ENCODE results near the gene BFSP2.

GRCh38 chr3:133369068-133369440 lies 30.8 kb upstream of the BFSP2 start:
- TF ChIP-seq, protein P1, sequence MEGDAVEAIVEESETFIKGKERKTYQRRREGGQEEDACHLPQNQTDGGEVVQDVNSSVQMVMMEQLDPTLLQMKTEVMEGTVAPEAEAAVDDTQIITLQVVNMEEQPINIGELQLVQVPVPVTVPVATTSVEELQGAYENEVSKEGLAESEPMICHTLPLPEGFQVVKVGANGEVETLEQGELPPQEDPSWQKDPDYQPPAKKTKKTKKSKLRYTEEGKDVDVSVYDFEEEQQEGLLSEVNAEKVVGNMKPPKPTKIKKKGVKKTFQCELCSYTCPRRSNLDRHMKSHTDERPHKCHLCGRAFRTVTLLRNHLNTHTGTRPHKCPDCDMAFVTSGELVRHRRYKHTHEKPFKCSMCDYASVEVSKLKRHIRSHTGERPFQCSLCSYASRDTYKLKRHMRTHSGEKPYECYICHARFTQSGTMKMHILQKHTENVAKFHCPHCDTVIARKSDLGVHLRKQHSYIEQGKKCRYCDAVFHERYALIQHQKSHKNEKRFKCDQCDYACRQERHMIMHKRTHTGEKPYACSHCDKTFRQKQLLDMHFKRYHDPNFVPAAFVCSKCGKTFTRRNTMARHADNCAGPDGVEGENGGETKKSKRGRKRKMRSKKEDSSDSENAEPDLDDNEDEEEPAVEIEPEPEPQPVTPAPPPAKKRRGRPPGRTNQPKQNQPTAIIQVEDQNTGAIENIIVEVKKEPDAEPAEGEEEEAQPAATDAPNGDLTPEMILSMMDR (IDR thresholded peaks at IDR 0.05): no peak
- TF ChIP-seq POLR2A (IDR thresholded peaks at IDR 0.05): no peak
